ENCODE data around the gene ZNF536.
"Not testable (repeated sequence)": the region's sequence is repeated elsewhere in the genome, so short reads cannot be mapped to it uniquely, and the experiment has no call there.

ZNF536 gene

GRCh38 chr19:30448386-30449077 is 76.3 kb downstream of the ZNF536 start:
- DNase-seq = no peak

GRCh38 chr19:30449078-30449590 is 77.0 kb downstream of the ZNF536 start:
- DNase-seq = no peak

GRCh38 chr19:30449673-30450072 is 77.5 kb downstream of the ZNF536 start:
- DNase-seq = no peak

GRCh38 chr19:30450100-30450499 is 77.9 kb downstream of the ZNF536 start:
- DNase-seq = no peak

GRCh38 chr19:30450835-30451321 is 78.7 kb downstream of the ZNF536 start:
- no peak for DNase-seq

- no peak for DNase-seq
Measured at GRCh38 chr19:30452931-30453330, 80.7 kb downstream of the ZNF536 start.

- DNase-seq = no peak
Measured at GRCh38 chr19:30453743-30454142, 81.6 kb downstream of the ZNF536 start.

- DNase-seq = no peak
Measured at GRCh38 chr19:30455881-30456280, 83.7 kb downstream of the ZNF536 start.

GRCh38 chr19:30457484-30457883 is 85.3 kb downstream of the ZNF536 start:
- no peak for DNase-seq

- DNase-seq = no peak
Measured at GRCh38 chr19:30459859-30460258, 87.7 kb downstream of the ZNF536 start.

GRCh38 chr19:30464162-30464561 is 92.0 kb downstream of the ZNF536 start:
- DNase-seq = no peak

- not testable (repeated sequence) for DNase-seq
Measured at GRCh38 chr19:30466598-30466997, 94.4 kb downstream of the ZNF536 start.

- DNase-seq = no peak
Measured at GRCh38 chr19:30467239-30467638, 95.1 kb downstream of the ZNF536 start.

GRCh38 chr19:30469774-30470173 is 97.6 kb downstream of the ZNF536 start:
- no peak for DNase-seq

- no peak for DNase-seq
Measured at GRCh38 chr19:30471441-30471840, 99.3 kb downstream of the ZNF536 start.

GRCh38 chr19:30473334-30473867 is 101.2 kb downstream of the ZNF536 start:
- no peak for DNase-seq

- DNase-seq = no peak
Measured at GRCh38 chr19:30476997-30477396, 104.8 kb downstream of the ZNF536 start.

- DNase-seq = no peak
Measured at GRCh38 chr19:30479231-30479630, 107.0 kb downstream of the ZNF536 start.

GRCh38 chr19:30480097-30480496 is 107.9 kb downstream of the ZNF536 start:
- DNase-seq = no peak

GRCh38 chr19:30481063-30481462 is 108.9 kb downstream of the ZNF536 start:
- no peak for DNase-seq

- no peak for DNase-seq
Measured at GRCh38 chr19:30481823-30482222, 109.6 kb downstream of the ZNF536 start.

GRCh38 chr19:30482956-30483355 is 110.8 kb downstream of the ZNF536 start:
- no peak for DNase-seq

GRCh38 chr19:30486250-30486649 is 114.1 kb downstream of the ZNF536 start:
- not testable (repeated sequence) for DNase-seq

- no peak for DNase-seq
Measured at GRCh38 chr19:30487178-30487577, 115.0 kb downstream of the ZNF536 start.

GRCh38 chr19:30488191-30488590 is 116.0 kb downstream of the ZNF536 start:
- DNase-seq = no peak

All from HCEC 1CT (cell line).